Measurements from ENCODE around the gene FAM3D.

The FAM3D gene

DNA sequence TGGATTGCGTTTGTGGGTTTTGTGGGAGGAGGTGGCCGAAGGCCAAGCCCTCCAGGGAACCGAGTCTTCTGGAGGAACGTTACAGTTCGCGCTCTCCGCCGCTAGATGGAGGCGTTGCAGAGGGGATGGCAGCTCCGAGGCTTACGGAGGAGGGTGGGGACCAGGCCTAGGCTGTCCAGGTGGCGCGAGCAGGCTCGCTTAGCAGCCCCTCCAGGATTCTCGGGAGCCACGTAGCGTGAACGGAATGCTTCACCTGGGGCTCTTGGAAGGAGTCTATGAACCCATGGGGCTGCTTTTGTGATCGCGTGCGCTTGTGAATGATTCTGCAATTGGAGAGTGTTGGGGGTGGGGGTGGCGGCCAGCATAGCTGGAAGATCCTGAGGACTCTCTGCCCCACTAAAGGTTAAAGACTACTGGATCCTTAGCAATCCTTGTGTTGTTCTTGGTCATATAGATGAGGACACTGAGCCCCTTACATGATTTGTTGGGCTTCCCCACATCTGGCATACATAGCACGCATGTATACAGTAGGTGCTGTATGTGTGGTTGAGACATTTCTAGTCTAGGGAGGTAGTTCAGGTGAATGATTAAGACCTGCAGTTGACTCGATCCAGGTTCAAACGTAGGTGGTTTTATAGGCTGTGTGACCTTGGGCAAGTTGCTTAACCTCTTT is 25.7 kb downstream of the FAM3D start:
- peak overlapping the region; percentile 44; the same call in 1 of the 2 replicates for H2AFZ ChIP-seq (ENCODE audit: low read depth, low read length)
- no peak overlapping the region for H3K9ac ChIP-seq (ENCODE audit: low read length)
- peaks cover 17% of the 10 kb centered on the region for H3K27me3 ChIP-seq (ENCODE audit: low read depth, low read length)
- TF ChIP-seq, protein P1, sequence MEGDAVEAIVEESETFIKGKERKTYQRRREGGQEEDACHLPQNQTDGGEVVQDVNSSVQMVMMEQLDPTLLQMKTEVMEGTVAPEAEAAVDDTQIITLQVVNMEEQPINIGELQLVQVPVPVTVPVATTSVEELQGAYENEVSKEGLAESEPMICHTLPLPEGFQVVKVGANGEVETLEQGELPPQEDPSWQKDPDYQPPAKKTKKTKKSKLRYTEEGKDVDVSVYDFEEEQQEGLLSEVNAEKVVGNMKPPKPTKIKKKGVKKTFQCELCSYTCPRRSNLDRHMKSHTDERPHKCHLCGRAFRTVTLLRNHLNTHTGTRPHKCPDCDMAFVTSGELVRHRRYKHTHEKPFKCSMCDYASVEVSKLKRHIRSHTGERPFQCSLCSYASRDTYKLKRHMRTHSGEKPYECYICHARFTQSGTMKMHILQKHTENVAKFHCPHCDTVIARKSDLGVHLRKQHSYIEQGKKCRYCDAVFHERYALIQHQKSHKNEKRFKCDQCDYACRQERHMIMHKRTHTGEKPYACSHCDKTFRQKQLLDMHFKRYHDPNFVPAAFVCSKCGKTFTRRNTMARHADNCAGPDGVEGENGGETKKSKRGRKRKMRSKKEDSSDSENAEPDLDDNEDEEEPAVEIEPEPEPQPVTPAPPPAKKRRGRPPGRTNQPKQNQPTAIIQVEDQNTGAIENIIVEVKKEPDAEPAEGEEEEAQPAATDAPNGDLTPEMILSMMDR (IDR thresholded peaks at IDR 0.05; ENCODE audit: low read depth, low read length) = peak; percentile 95
- TF ChIP-seq EZH2phosphoT487 (IDR thresholded peaks at IDR 0.05; ENCODE audit: low read depth) = no peak
- H3K79me2 ChIP-seq (ENCODE audit: low read length) = no peaks in the 10 kb centered on the region
- peak overlapping the region; percentile 32; the same call in 1 of the 2 replicates for H3K4me3 ChIP-seq (ENCODE audit: low read length)
- H3K4me2 ChIP-seq (ENCODE audit: low read length) = peak overlapping the region; percentile 57
- H3K27ac ChIP-seq (ENCODE audit: low read length) = no peak overlapping the region
- no peaks in the 10 kb centered on the region for H4K20me1 ChIP-seq (ENCODE audit: insufficient read depth, low read length)
- H3K4me1 ChIP-seq (ENCODE audit: low read length) = no peaks in the 10 kb centered on the region
- H3K36me3 ChIP-seq (replicated peaks; ENCODE audit: low read depth, low read length) = no peaks in the 10 kb centered on the region
- H3K9me3 ChIP-seq (ENCODE audit: insufficient read depth, low read length) = no peaks in the 10 kb centered on the region

DNA sequence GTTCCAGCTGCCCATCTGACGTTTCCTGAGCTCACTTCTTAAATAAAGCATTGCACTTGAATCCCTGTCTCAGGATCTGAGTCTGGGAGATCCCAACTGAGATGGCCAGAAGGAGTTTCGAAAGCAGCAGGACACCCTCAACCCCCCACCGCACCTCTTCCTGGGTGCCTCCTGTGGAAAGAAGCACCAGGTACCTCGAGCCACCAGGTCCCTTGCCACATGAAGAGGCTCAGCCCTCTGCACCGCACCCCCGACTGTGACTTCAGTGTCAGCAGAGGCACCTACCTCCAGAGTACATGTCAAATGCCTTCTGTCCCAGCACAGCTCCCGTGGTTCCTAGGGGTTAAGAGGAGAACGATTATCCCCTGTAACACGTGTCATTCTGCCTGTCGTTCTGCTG is 26.7 kb downstream of the FAM3D start:
- Histone ChIP-seq H3K27me3 (ENCODE audit: low read depth, low read length) (peaks cover 25% of the 10 kb centered on the region), H3K4me2 (ENCODE audit: low read length) (no peak overlapping the region), H3K4me3 (ENCODE audit: low read length) (no peak overlapping the region), H3K9me3 (ENCODE audit: insufficient read depth, low read length) (no peaks in the 10 kb centered on the region), H3K27ac (ENCODE audit: low read length) (no peak overlapping the region), H3K36me3 (replicated peaks; ENCODE audit: low read depth, low read length) (no peaks in the 10 kb centered on the region), H4K20me1 (ENCODE audit: insufficient read depth, low read length) (no peaks in the 10 kb centered on the region), H2AFZ (ENCODE audit: low read depth, low read length) (no peak overlapping the region), H3K9ac (ENCODE audit: low read length) (no peak overlapping the region), H3K4me1 (ENCODE audit: low read length) (no peaks in the 10 kb centered on the region), H3K79me2 (ENCODE audit: low read length) (no peaks in the 10 kb centered on the region)
- TF ChIP-seq EZH2phosphoT487 (IDR thresholded peaks at IDR 0.05; ENCODE audit: low read depth) = no peak
- TF ChIP-seq, protein P1 (IDR thresholded peaks at IDR 0.05; ENCODE audit: low read depth, low read length) = no peak

DNA sequence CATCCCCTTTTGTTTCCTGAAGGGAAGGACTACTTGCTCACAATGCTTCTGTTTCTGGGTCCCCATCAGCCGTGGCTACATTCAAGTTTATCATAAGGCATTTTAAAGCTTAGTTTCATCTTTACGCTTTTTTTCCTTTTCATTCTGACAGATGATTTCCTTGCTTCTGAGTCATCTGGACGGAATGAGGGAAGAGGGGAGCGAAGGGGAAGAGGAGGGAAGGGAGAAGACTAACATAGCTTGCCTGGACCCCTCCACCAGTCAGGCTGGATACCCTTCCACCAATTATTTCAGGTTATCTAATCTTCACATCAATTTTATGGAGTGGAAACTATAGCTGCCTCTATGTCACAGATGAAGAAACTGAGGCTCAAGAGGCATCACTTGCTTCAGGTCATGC is 27.6 kb downstream of the FAM3D start:
- no peak overlapping the region for H2AFZ ChIP-seq (ENCODE audit: low read depth, low read length)
- no peak overlapping the region for H3K4me3 ChIP-seq (ENCODE audit: low read length)
- no peak overlapping the region for H3K9ac ChIP-seq (ENCODE audit: low read length)
- TF ChIP-seq, protein P1 (IDR thresholded peaks at IDR 0.05; ENCODE audit: low read depth, low read length) = no peak
- TF ChIP-seq EZH2phosphoT487 (IDR thresholded peaks at IDR 0.05; ENCODE audit: low read depth) = no peak
- no peaks in the 10 kb centered on the region for H3K4me1 ChIP-seq (ENCODE audit: low read length)
- H3K36me3 ChIP-seq (replicated peaks; ENCODE audit: low read depth, low read length) = no peaks in the 10 kb centered on the region
- H3K27ac ChIP-seq (ENCODE audit: low read length) = no peak overlapping the region
- no peaks in the 10 kb centered on the region for H4K20me1 ChIP-seq (ENCODE audit: insufficient read depth, low read length)
- peaks cover 28% of the 10 kb centered on the region for H3K27me3 ChIP-seq (ENCODE audit: low read depth, low read length)
- no peaks in the 10 kb centered on the region for H3K9me3 ChIP-seq (ENCODE audit: insufficient read depth, low read length)
- no peaks in the 10 kb centered on the region for H3K79me2 ChIP-seq (ENCODE audit: low read length)
- H3K4me2 ChIP-seq (ENCODE audit: low read length) = no peak overlapping the region

DNA sequence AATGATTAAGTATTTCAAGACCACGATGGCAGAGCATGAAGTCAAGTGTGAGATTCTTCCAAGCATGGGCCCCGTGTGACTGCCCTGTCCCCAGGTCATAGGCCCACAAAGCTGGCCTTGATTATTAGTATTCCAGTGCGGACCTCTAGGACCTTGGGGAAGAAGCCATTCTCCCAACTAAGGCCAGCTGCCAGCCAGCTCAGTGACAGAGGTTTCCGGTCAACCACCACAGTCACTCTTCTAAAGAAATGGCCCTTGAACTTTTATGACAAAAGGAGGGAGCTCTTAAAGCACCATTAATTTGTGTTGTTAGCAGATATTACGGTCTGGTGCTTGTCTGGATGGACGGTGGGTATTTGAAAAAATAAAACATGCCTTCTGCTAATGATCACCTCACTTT is 28.0 kb downstream of the FAM3D start:
- Histone ChIP-seq H3K9ac (ENCODE audit: low read length) (no peak overlapping the region), H3K4me3 (ENCODE audit: low read length) (no peak overlapping the region), H3K36me3 (replicated peaks; ENCODE audit: low read depth, low read length) (no peaks in the 10 kb centered on the region), H3K27ac (ENCODE audit: low read length) (no peak overlapping the region), H3K4me1 (ENCODE audit: low read length) (no peaks in the 10 kb centered on the region), H3K79me2 (ENCODE audit: low read length) (no peaks in the 10 kb centered on the region), H2AFZ (ENCODE audit: low read depth, low read length) (no peak overlapping the region), H3K27me3 (ENCODE audit: low read depth, low read length) (peaks cover 31% of the 10 kb centered on the region), H4K20me1 (ENCODE audit: insufficient read depth, low read length) (no peaks in the 10 kb centered on the region), H3K4me2 (ENCODE audit: low read length) (no peak overlapping the region), H3K9me3 (ENCODE audit: insufficient read depth, low read length) (no peaks in the 10 kb centered on the region)
- TF ChIP-seq, protein P1 (IDR thresholded peaks at IDR 0.05; ENCODE audit: low read depth, low read length) = no peak

Measured in OCI-LY3 (cell line).